Naive thymus-derived CD4-positive, alpha-beta T cell (primary cell): ENCODE results near the gene CTRL. TPM values are rescaled to one million over a fixed set of nuclear protein-coding genes. Genes with fewer than 3 reads are reported as not detected.

ENCODE experiments used
- ATAC-seq: fragments of 150-1000 bp; cut with Tn5 transposase; 2 replicates; pipeline ENCODE4 v1.10.0; 2021; ENCODE audit warnings: mild to moderate bottlenecking, moderate library complexity
- CTCF ChIA-PET: fragments of 350-600 bp; sonication (Branson Sonifier 250); formaldehyde crosslinking; loops from one replicate; lab custom pipeline; 2021; ENCODE audit warnings: antibody characterized with exemption; lab: Charles Lee
- POLR2A ChIA-PET: fragments of 350-600 bp; sonication (Branson Sonifier 250); formaldehyde crosslinking; loops from one replicate; lab custom pipeline; 2021; ENCODE audit warnings: antibody characterized with exemption, inconsistent platforms; lab: Charles Lee
- DNase-seq, 9 donors: peaks; one replicate each; pipeline versions ENCODE4 v3.0.0 to v3.0.0-alpha.2; 2020 to 2022; ENCODE audit warnings: mixed read lengths in 1 of 9
- H3K27ac ChIP-seq: one replicate; pipeline ENCODE4 v1.7.0; 2013; ENCODE audit warnings: mild to moderate bottlenecking, low read depth, low read length, moderate library complexity
- H3K27me3 ChIP-seq, 2 donors: one replicate each; pipeline ENCODE4 v1.7.0; 2013; ENCODE audit warnings: low read length in 2 of 2, mild to moderate bottlenecking in 2 of 2, moderate library complexity in 2 of 2; ENCODE audit not compliant: control insufficient read depth in 2 of 2, insufficient read depth in 2 of 2
- H3K36me3 ChIP-seq, 3 experiments: 1 replicate in 2 of 3; 2 replicates in 1 of 3; pipeline ENCODE4 v1.7.0; 2013; ENCODE audit warnings: low read length in 3 of 3, mild to moderate bottlenecking in 3 of 3, moderate library complexity in 1 of 3; ENCODE audit not compliant: insufficient read depth in 3 of 3, control insufficient read depth in 2 of 3
- H3K4me1 ChIP-seq, 2 donors: one replicate each; pipeline ENCODE4 v1.7.0; 2013; ENCODE audit warnings: low read length in 2 of 2, mild to moderate bottlenecking in 2 of 2, moderate library complexity in 1 of 2; ENCODE audit not compliant: control insufficient read depth in 2 of 2, insufficient read depth in 2 of 2
- H3K4me3 ChIP-seq: 2 replicates; pipeline ENCODE4 v1.7.0; 2013; ENCODE audit warnings: mild to moderate bottlenecking, low read length
- H3K9me3 ChIP-seq, 3 experiments: 1 replicate in 2 of 3; 2 replicates in 1 of 3; pipeline ENCODE4 v1.7.0; 2013; ENCODE audit warnings: low read length in 3 of 3; ENCODE audit not compliant: control insufficient read depth in 2 of 3
- H3K27ac Mint-ChIP-seq, 9 donors: one replicate each; pipeline ENCODE4 v1.8.0; 2020 to 2022; ENCODE audit warnings: mixed read lengths in 9 of 9, mild to moderate bottlenecking in 8 of 9, moderate library complexity in 5 of 9, inconsistent platforms in 2 of 9
- H3K27me3 Mint-ChIP-seq, 5 donors: one replicate each; pipeline ENCODE4 v1.8.0; 2021 to 2022; ENCODE audit warnings: mixed read lengths in 5 of 5, mild to moderate bottlenecking in 1 of 5
- H3K36me3 Mint-ChIP-seq, 5 donors: one replicate each; pipeline ENCODE4 v1.8.0; 2020 to 2022; ENCODE audit warnings: mixed read lengths in 5 of 5, mild to moderate bottlenecking in 3 of 5, inconsistent platforms in 1 of 5
- H3K4me1 Mint-ChIP-seq, 7 donors: one replicate each; pipeline ENCODE4 v1.8.0; 2020 to 2022; ENCODE audit warnings: mixed read lengths in 7 of 7, mild to moderate bottlenecking in 3 of 7, inconsistent platforms in 1 of 7
- H3K4me3 Mint-ChIP-seq, 10 donors: one replicate each; pipeline ENCODE4 v1.8.0; 2020 to 2022; ENCODE audit warnings: mild to moderate bottlenecking in 10 of 10, mixed read lengths in 10 of 10, moderate library complexity in 6 of 10, inconsistent platforms in 2 of 10
- H3K9me3 Mint-ChIP-seq, 11 donors: one replicate each; pipeline ENCODE4 v1.8.0; 2020 to 2022; ENCODE audit warnings: mixed read lengths in 11 of 11, mild to moderate bottlenecking in 4 of 11, inconsistent platforms in 1 of 11, moderate library complexity in 1 of 11
- intact Hi-C, 2 donors: fragments of 100-400 bp; cut with micrococcal nuclease; formaldehyde crosslinking; loops; one replicate each; pipeline ENCODE4 v1.15.1; 2023
- polyA plus RNA-seq, 2 donors: library from polyadenylated mRNA; unstranded; fragments of 300-500 nt; fragmentation: Illumina TruSeq; gene quantifications; one replicate each; pipeline ENCODE4 v1.2.3, GENCODE V29; 2021
- total RNA-seq, 6 experiments: library from RNA in 5 of 6; stranded (reverse) in 5 of 6; gene quantifications; 1 replicate in 5 of 6; 2 replicates in 1 of 6; pipeline ENCODE4 v1.2.3 and lab custom pipeline; 2021 to 2026

CTRL gene
- total and polyA plus RNA-seq, 7 experiments from 2014 or later = 1.3 to 15.1 (median 7.9) TPM

DNA sequence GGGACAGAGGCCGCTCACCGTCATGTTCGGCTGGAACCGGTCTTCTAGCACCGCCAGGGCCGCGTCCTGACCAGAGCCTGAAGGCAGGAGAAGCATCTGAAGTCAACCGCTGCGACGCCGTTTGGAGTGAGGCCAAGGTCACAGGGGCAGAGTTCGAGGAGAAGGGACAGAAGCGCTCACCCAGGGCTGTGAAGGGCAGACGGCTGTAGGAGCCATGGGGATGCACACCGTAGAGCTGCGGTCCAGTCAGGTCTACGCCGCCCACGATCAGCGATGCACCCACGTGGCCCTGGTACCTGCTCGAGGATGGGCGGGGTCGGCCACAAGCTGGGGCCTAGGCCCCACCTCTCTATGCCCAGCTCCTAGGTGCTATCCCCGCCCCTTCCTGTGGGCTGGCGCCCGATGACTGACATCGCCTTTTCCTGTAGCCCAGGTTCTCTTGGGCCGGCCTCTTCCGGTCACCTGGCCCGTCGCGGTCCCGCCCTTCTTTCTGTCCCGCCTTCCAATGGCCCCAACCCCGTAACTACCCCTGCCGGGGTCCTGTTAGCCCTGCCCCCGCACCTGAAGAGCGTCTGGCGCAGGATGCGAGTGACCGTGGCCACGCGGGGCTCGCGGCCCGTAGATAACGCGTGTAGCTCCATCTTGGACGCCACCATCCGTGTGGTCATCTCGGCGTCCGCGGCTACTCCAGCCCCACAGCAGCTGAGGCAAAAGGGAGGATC lies 3.9 kb upstream of the CTRL start:
- ATAC-seq (peak; percentile 96), DNase-seq (peak; percentile 71 to 95 (median 91))
- intact Hi-C loops = loop anchor here (1.0 to 5.0 kb wide), 21 partner anchors 33 to 454 kb away; partner anchors contain the start of genes ACD (in 2 of the 2), ATP6V0D1 (in 2 of the 2), CTCF (in 2 of the 2) and EDC4 (in 2 of the 2)
- Histone ChIP-seq H3K4me1 (peaks cover 21 to 32% of the 10 kb centered on the region in 2 donors), H3K27ac (peak overlapping the region; percentile 77), H3K4me3 (peak overlapping the region; percentile 99), H3K9me3 (no peaks in the 10 kb centered on the region), H3K36me3 (peaks cover 19 to 55% (median 20%) of the 10 kb centered on the region in 3 experiments), H3K27me3 (no peaks in the 10 kb centered on the region)
- H3K27me3 Mint-ChIP-seq = peaks cover 0 to 3% (median 0%) of the 10 kb centered on the region in 5 donors
- H3K36me3 Mint-ChIP-seq = peaks cover 5 to 27% (median 7%) of the 10 kb centered on the region in 5 donors
- ChIA-PET POLR2A (interaction anchor here (0.6 to 4.5 kb wide), 35 partner anchors 11 to 380 kb away, joined by 3 to 35 read pairs (median 5); partner anchors contain the start of genes C16orf86, CARMIL2, CTCF and DDX28), CTCF (interaction anchor here (0.8 to 2.7 kb wide), 6 partner anchors 34 to 414 kb away, joined by 3 to 11 read pairs (median 4); partner anchors contain the start of genes NFATC3, NRN1L and NUTF2)
- no peaks in the 10 kb centered on the region for H3K9me3 Mint-ChIP-seq
- H3K27ac Mint-ChIP-seq = peak overlapping the region; percentile 87 to 99 (median 99)
- H3K4me1 Mint-ChIP-seq = peaks cover 28 to 48% (median 35%) of the 10 kb centered on the region in 7 donors
- peak overlapping the region; percentile 89 to 100 (median 100) for H3K4me3 Mint-ChIP-seq

DNA sequence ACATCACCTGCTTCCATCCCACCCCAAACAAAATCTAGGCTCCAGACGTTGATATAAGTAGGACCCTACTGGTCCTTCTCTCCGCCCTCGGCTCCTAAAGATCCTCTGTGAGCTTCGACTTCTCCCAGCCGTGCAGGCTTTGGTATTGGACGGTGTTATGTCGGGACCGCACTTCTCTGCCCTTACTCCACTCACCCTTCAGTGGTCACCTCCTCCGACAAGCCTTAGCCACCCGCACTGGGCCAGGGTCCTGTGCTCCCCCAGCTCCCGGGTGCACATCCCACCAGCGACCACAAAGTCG lies 3.4 kb upstream of the CTRL start:
- Mint-ChIP-seq H3K9me3 (no peaks in the 10 kb centered on the region), H3K27me3 (peaks cover 0 to 3% (median 0%) of the 10 kb centered on the region in 5 donors), H3K4me1 (peaks cover 23 to 43% (median 30%) of the 10 kb centered on the region in 7 donors), H3K36me3 (peaks cover 5 to 24% (median 7%) of the 10 kb centered on the region in 5 donors), H3K4me3 (peak overlapping the region; percentile 73 to 100 (median 100)), H3K27ac (peak overlapping the region; percentile 87 to 99 (median 99))
- Histone ChIP-seq H3K4me1 (peaks cover 21 to 26% of the 10 kb centered on the region in 2 donors), H3K4me3 (peak overlapping the region; percentile 99), H3K27me3 (no peaks in the 10 kb centered on the region), H3K27ac (peak overlapping the region; percentile 77), H3K9me3 (no peaks in the 10 kb centered on the region), H3K36me3 (peaks cover 19 to 60% (median 20%) of the 10 kb centered on the region in 3 experiments)
- no peak for ATAC-seq
- CTCF ChIA-PET = interaction anchor here (0.8 to 2.7 kb wide), 5 partner anchors 48 to 414 kb away, joined by 3 to 11 read pairs (median 4); partner anchors contain the start of genes NFATC3, NRN1L and NUTF2
- POLR2A ChIA-PET = interaction anchor here (1.0 to 4.5 kb wide), 24 partner anchors 11 to 379 kb away, joined by 3 to 35 read pairs (median 6); partner anchors contain the start of genes CARMIL2, DPEP2, EDC4 and NFATC3
- DNase-seq = no peak
- intact Hi-C loops = loop anchor here (1.0 to 5.0 kb wide), 16 partner anchors 33 to 454 kb away; partner anchors contain the start of genes EDC4 (in 2 of the 2), PRMT7 (in 2 of the 2), PSKH1 (in 2 of the 2) and SLC12A4 (in 2 of the 2)

DNA sequence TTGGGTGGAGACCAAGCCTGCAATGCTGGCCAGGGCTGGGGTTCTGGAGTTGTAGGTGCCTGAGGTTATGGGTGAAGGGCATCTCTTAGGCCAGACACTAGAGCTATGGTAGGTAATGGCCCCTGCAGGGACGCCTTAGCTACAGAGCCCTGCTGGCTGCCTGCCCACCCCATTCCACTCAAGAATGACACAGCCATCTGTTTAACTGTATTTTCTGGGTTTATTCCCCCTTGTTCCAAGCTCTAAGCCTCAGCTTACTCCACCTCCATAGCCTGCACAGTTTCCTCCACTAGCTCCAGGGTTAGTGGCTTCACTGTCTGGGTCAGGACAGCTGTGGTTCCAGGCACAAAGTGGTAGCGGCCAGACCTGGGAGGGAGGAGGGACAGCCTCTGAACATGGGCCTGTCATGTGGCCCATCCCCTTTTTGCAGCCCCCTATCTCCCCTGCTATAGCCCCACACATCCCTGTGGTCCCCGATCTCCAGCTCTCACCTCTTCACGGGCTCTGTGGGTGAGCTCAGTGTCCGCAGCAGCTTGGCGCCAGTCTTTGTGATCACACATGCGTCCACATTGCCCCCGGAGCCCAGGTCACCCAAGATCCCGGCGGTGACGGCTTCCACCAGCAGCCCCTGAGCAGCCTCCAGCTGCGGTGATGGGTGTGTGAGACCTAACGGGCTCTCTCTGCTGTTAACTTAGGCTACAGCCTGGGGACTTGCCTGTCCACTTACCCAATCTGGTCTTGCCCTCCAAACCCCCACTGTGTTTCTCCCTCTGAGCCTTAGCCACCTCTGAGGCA lies 2.8 kb upstream of the CTRL start:
- H3K4me3 ChIP-seq = no peak overlapping the region
- POLR2A ChIA-PET = interaction anchor here (0.6 to 4.5 kb wide), 9 partner anchors 37 to 290 kb away, joined by 3 to 35 read pairs (median 12); partner anchors contain the start of genes CARMIL2, NUTF2, PSKH1 and RANBP10

GRCh38 chr16:67933805-67934204 lies 2.1 kb upstream of the CTRL start:
- peak overlapping the region in 4 of 10 donors; percentile 6 to 48 (median 28) for H3K4me3 Mint-ChIP-seq
- DNase-seq = no peak
- H3K9me3 Mint-ChIP-seq = no peaks in the 10 kb centered on the region
- H3K27ac Mint-ChIP-seq = peak overlapping the region in 8 of 9 donors; percentile 5 to 99 (median 44)
- H3K36me3 Mint-ChIP-seq = peaks cover 5 to 24% (median 7%) of the 10 kb centered on the region in 5 donors
- peaks cover 17 to 31% (median 22%) of the 10 kb centered on the region in 7 donors for H3K4me1 Mint-ChIP-seq
- Histone ChIP-seq H3K27me3 (no peaks in the 10 kb centered on the region), H3K27ac (no peak overlapping the region), H3K36me3 (peaks cover 19 to 72% (median 20%) of the 10 kb centered on the region in 3 experiments), H3K9me3 (no peaks in the 10 kb centered on the region), H3K4me1 (peaks cover 17 to 21% of the 10 kb centered on the region in 2 donors), H3K4me3 (no peak overlapping the region)
- CTCF ChIA-PET = interaction anchor here (0.7 to 2.7 kb wide), 2 partner anchors 50 to 117 kb away, joined by 3 to 11 read pairs; partner anchors contain the start of gene NRN1L
- POLR2A ChIA-PET = interaction anchor here (0.6 to 3.9 kb wide), 3 partner anchors 36 to 262 kb away, joined by 3 to 25 read pairs (median 12); partner anchors contain the start of gene PSKH1
- H3K27me3 Mint-ChIP-seq = peaks cover 0 to 3% (median 0%) of the 10 kb centered on the region in 5 donors
- intact Hi-C loops = loop anchor here (2.0 kb wide), 2 partner anchors 61 to 267 kb away; partner anchors contain the start of genes EDC4 (in 2 of the 2), C16orf86 (in 1 of the 2) and ENKD1 (in 1 of the 2)
- no peak for ATAC-seq

More for the DNA sequence above, 2.8 kb upstream of the CTRL start:
- Mint-ChIP-seq H3K4me1 (peaks cover 18 to 38% (median 24%) of the 10 kb centered on the region in 7 donors), H3K27me3 (peaks cover 0 to 3% (median 0%) of the 10 kb centered on the region in 5 donors), H3K4me3 (peak overlapping the region in 7 of 10 donors; percentile 23 to 100 (median 89)), H3K9me3 (no peaks in the 10 kb centered on the region), H3K27ac (peak overlapping the region; percentile 44 to 99 (median 99)), H3K36me3 (peaks cover 5 to 24% (median 7%) of the 10 kb centered on the region in 5 donors)
- Histone ChIP-seq H3K27ac (peak overlapping the region; percentile 77), H3K36me3 (peaks cover 19 to 65% (median 20%) of the 10 kb centered on the region in 3 experiments), H3K9me3 (no peaks in the 10 kb centered on the region), H3K27me3 (no peaks in the 10 kb centered on the region), H3K4me1 (peaks cover 21% of the 10 kb centered on the region in 2 donors)
- CTCF ChIA-PET = interaction anchor here (0.7 to 2.7 kb wide), 3 partner anchors 48 to 118 kb away, joined by 3 to 11 read pairs (median 4); partner anchors contain the start of gene NRN1L
- ATAC-seq (no peak), DNase-seq (no peak)
- intact Hi-C loops = loop anchor here (1.0 to 5.0 kb wide), 16 partner anchors 34 to 453 kb away; partner anchors contain the start of genes EDC4 (in 2 of the 2), PRMT7 (in 2 of the 2), PSKH1 (in 2 of the 2) and SLC12A4 (in 2 of the 2)

- ATAC-seq = no peak
- H3K27me3 ChIP-seq = no peaks in the 10 kb centered on the region
- H3K9me3 ChIP-seq = no peaks in the 10 kb centered on the region
- peaks cover 0 to 3% (median 0%) of the 10 kb centered on the region in 5 donors for H3K27me3 Mint-ChIP-seq
- POLR2A ChIA-PET = interaction anchor here (0.5 to 0.6 kb wide), 2 partner anchors 38 to 236 kb away, joined by 3 to 4 read pairs; no protein-coding TSS in a partner anchor
- no peak overlapping the region for H3K4me3 ChIP-seq
- H3K27ac ChIP-seq = no peak overlapping the region
- H3K4me3 Mint-ChIP-seq = no peak overlapping the region
- H3K9me3 Mint-ChIP-seq = no peaks in the 10 kb centered on the region
- intact Hi-C loops = no loop called here
- peaks cover 15 to 19% of the 10 kb centered on the region in 2 donors for H3K4me1 ChIP-seq
- CTCF ChIA-PET = interaction anchor here (0.8 kb wide), 1 partner anchor 50 kb away, joined by 3 read pairs; no protein-coding TSS in a partner anchor
- peaks cover 19 to 82% (median 20%) of the 10 kb centered on the region in 3 experiments for H3K36me3 ChIP-seq
- peak overlapping the region in 1 of 9 donors; percentile 28 for H3K27ac Mint-ChIP-seq
- no peak for DNase-seq
- H3K4me1 Mint-ChIP-seq = peaks cover 17 to 36% (median 24%) of the 10 kb centered on the region in 7 donors
- peaks cover 5 to 27% (median 7%) of the 10 kb centered on the region in 5 donors for H3K36me3 Mint-ChIP-seq
Observed at GRCh38 chr16:67932462-67932840, 789 bp upstream of the CTRL start.
